ENCODE results near the gene THEMIS.

GRCh38 chr6:127718694-127719093 lies 182.2 kb downstream of the THEMIS start:
- TF ChIP-seq POLR2A (IDR thresholded peaks at IDR 0.05; ENCODE audit: low read depth, low read length) (no peak), NFE2L2 (IDR thresholded peaks at IDR 0.05; ENCODE audit: low read depth, low read length) (no peak), MXI1 (IDR thresholded peaks at IDR 0.05; ENCODE audit: borderline replicate concordance, low read depth, low read length) (no peak), CEBPB (IDR thresholded peaks at IDR 0.05; ENCODE audit: low read depth, low read length) (no peak), RAD21 (IDR thresholded peaks at IDR 0.05; ENCODE audit: low read length) (no peak), RFX5 (IDR thresholded peaks at IDR 0.05; ENCODE audit: low read depth, low read length) (no peak), MAFK (IDR thresholded peaks at IDR 0.05; ENCODE audit: low read depth, low read length) (no peak), BHLHE40 (IDR thresholded peaks at IDR 0.05; ENCODE audit: low read depth, low read length) (no peak), SMC3 (IDR thresholded peaks at IDR 0.05; ENCODE audit: low read depth, low read length) (no peak)
- TF ChIP-seq, protein P1, sequence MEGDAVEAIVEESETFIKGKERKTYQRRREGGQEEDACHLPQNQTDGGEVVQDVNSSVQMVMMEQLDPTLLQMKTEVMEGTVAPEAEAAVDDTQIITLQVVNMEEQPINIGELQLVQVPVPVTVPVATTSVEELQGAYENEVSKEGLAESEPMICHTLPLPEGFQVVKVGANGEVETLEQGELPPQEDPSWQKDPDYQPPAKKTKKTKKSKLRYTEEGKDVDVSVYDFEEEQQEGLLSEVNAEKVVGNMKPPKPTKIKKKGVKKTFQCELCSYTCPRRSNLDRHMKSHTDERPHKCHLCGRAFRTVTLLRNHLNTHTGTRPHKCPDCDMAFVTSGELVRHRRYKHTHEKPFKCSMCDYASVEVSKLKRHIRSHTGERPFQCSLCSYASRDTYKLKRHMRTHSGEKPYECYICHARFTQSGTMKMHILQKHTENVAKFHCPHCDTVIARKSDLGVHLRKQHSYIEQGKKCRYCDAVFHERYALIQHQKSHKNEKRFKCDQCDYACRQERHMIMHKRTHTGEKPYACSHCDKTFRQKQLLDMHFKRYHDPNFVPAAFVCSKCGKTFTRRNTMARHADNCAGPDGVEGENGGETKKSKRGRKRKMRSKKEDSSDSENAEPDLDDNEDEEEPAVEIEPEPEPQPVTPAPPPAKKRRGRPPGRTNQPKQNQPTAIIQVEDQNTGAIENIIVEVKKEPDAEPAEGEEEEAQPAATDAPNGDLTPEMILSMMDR (conservative IDR thresholded peaks at IDR 0.05; ENCODE audit: low read depth, low read length), result no peak
- TF ChIP-seq, protein P2, sequence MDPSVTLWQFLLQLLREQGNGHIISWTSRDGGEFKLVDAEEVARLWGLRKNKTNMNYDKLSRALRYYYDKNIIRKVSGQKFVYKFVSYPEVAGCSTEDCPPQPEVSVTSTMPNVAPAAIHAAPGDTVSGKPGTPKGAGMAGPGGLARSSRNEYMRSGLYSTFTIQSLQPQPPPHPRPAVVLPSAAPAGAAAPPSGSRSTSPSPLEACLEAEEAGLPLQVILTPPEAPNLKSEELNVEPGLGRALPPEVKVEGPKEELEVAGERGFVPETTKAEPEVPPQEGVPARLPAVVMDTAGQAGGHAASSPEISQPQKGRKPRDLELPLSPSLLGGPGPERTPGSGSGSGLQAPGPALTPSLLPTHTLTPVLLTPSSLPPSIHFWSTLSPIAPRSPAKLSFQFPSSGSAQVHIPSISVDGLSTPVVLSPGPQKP (IDR thresholded peaks at IDR 0.05; ENCODE audit: borderline replicate concordance, low read depth, low read length), result no peak
- TF ChIP-seq, protein P3, sequence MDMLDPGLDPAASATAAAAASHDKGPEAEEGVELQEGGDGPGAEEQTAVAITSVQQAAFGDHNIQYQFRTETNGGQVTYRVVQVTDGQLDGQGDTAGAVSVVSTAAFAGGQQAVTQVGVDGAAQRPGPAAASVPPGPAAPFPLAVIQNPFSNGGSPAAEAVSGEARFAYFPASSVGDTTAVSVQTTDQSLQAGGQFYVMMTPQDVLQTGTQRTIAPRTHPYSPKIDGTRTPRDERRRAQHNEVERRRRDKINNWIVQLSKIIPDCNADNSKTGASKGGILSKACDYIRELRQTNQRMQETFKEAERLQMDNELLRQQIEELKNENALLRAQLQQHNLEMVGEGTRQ (IDR thresholded peaks at IDR 0.05; ENCODE audit: low read depth, low read length), result no peak

All from IMR-90 (cell line).